ENCODE results near the gene PSORS1C1.
A peak's percentile ranks its signal among the peaks of the same experiment; 100 is the strongest.

Gene PSORS1C1

DNA sequence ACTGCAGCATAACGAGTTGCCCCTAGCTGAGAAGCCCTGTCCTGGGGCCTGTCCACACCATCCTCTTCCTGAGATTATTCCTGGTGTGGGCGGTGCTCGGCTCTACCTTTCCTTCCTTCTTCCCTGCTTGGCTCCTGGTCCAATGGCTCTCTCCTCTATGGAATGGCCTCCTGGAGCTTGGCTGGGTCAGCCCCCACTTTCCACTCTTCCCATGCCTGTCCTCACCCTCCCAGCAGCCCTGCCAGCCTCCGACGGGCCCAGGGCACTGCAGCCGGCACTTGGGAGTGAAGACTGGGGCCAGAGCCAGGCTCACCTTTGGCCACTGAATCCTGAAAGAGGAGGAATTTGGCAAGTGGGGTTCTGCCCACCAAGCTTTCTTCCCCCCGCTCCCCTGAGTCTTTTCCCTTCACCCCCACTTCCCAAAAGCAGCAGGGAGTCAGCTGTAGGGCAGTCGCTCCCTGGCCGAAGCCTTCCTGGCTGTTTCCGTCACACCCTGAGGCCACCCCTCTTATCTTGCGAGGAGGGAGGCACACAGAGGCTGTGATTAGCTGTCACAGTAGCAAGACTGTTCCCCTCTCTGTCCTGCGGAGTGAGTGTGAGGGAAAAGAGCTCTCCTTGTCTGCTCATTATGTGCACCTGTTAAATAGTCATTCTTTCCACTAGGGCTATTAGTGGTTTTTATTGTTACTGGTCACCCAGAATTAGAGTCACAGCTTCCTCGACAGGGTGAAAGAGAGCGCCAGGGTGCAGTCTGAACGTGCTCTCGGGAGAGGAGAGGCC lies 12.0 kb downstream of the PSORS1C1 start:
- no peak for DNase-seq (ENCODE audit: low read depth in 3 of 3)

GRCh38 chr6:31128093-31128676 lies 13.6 kb downstream of the PSORS1C1 start:
- DNase-seq (ENCODE audit: low read depth in 3 of 3) = peak; percentile 41 to 61 (median 49)

- no peak for DNase-seq (ENCODE audit: low read depth in 3 of 3)
Observed at GRCh38 chr6:31129130-31129529, 14.5 kb downstream of the PSORS1C1 start.

GRCh38 chr6:31130751-31131150 lies 16.2 kb downstream of the PSORS1C1 start:
- DNase-seq (ENCODE audit: low read depth in 3 of 3) = no peak

- no peak for DNase-seq (ENCODE audit: low read depth in 3 of 3)
Observed at GRCh38 chr6:31131595-31131994, 17.0 kb downstream of the PSORS1C1 start.

- no peak for DNase-seq (ENCODE audit: low read depth in 3 of 3)
Observed at GRCh38 chr6:31132806-31133205, 18.2 kb downstream of the PSORS1C1 start.

GRCh38 chr6:31135710-31136109 lies 21.1 kb downstream of the PSORS1C1 start:
- DNase-seq (ENCODE audit: low read depth in 3 of 3) = no peak

- no peak for DNase-seq (ENCODE audit: low read depth in 3 of 3)
Observed at GRCh38 chr6:31138982-31139381, 24.4 kb downstream of the PSORS1C1 start, which contains the start of gene PSORS1C2. Gene PSORS1C2 (minus strand): TSS chr6:31139066. CDS start chr6:31139026, 40 bp downstream.

GRCh38 chr6:31139599-31139998 lies 25.0 kb downstream of the PSORS1C1 start:
- no peak for DNase-seq (ENCODE audit: low read depth in 3 of 3)

DNA sequence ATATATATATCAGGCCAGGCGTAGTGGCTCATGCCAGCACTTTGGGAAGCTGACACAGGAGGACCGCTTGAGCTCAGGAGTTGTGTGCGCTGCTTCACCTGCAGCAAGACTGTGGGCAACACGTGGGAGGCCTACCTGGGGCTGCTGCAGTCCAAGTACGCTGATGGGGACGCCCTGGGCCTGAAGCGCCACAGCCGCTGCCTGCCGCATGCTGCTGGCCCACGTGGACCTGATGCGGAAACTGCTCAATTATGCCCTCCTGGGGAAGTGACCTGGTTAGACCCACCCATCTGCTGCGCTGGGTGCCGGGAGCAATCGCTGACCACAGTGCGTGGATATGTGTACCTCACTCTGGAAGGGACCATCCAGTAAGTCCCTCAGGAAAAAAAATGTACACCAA lies 26.0 kb downstream of the PSORS1C1 start:
- no peak for DNase-seq (ENCODE audit: low read depth in 3 of 3)

GRCh38 chr6:31142361-31142761 lies 27.8 kb downstream of the PSORS1C1 start:
- DNase-seq (ENCODE audit: low read depth in 3 of 3) = no peak

GRCh38 chr6:31143148-31143547 lies 28.5 kb downstream of the PSORS1C1 start:
- DNase-seq (ENCODE audit: low read depth in 3 of 3) = no peak

GRCh38 chr6:31144296-31144969 lies 29.8 kb downstream of the PSORS1C1 start:
- no peak for DNase-seq (ENCODE audit: low read depth in 3 of 3)

GRCh38 chr6:31144970-31145340 lies 30.4 kb downstream of the PSORS1C1 start:
- DNase-seq (ENCODE audit: low read depth in 3 of 3) = no peak

DNA sequence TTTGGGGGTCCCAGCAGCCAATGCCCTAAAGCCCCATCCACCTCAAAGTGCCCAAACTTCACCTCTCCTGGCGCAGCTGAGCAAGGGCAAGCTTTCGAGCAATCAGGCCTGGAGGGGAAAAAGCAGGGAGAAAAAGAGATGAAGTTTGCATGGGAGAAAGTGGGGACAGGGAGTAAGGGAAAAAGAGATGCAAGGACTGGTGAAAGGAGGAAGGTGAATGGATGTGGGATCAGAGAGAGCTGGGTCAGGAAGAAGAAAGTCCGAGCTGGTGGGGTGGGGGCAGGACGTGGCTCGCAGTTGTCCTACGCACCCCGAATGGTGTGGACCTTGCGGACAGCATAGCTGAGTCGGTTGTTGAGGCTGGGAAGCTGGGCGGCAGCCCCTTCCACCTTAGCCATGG lies 30.8 kb downstream of the PSORS1C1 start:
- no peak for DNase-seq (ENCODE audit: low read depth in 3 of 3)

DNA sequence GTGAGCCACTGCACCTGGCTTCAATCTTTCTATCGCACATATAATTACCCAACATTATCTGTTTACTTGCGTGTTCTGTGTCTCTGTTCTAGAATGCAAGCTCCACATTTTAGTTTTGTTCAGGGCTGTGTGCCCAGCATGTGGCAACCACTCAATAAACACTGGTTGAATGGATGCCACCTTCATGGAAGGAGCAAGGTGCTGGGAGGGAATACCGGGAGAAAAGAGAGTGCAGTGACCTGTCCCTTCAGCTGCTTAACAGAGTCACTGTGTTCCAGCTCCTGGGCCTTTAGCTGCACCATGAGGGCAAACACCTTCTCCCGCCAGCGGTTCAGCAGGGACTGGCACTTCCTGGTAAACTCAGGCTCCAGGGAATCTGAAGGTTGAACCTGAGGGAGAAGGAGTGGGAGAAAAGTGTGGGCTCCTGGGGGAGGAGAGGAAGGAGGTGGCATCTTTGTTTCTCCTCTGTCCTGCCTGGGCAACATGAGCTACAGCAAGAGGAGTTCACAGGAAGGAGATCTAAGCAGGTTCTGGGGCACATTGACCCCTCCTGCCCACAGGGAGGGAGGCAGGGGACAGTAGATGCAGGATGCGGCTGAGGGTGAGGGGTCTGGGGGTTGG lies 35.3 kb downstream of the PSORS1C1 start:
- no peak for DNase-seq (ENCODE audit: low read depth in 3 of 3)

GRCh38 chr6:31152781-31153180 lies 38.2 kb downstream of the PSORS1C1 start:
- no peak for DNase-seq (ENCODE audit: low read depth in 3 of 3)

GRCh38 chr6:31154436-31154835 lies 39.8 kb downstream of the PSORS1C1 start:
- DNase-seq (ENCODE audit: low read depth in 3 of 3) = no peak

DNA sequence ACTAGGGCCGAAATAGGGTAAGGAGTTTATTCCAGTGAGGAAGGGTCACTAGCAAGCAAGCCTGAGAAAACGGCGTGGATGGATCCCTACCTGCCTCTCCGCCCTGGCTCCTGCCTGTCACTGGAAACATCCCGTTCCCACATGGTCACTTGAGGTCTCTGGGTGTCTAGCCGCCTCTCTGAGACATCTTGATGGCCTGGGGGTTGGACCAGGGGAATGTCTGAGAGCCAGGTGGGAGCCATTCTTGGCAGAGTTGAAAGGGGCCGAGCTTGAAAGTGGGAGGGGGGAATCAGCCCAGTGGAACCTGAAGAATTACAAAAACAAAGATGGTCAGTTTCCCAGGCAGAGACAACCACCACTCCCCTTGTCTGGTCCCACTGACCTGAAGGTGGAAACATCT lies 42.0 kb downstream of the PSORS1C1 start:
- DNase-seq (ENCODE audit: low read depth in 3 of 3) = no peak

GRCh38 chr6:31157513-31158139 lies 43.0 kb downstream of the PSORS1C1 start, which contains the start of gene CCHCR1:
Gene CCHCR1 (minus strand): TSS chr6:31157802. CDS start chr6:31157600, 202 bp downstream.
- no peak for DNase-seq (ENCODE audit: low read depth in 3 of 3)

GRCh38 chr6:31158140-31158862 lies 43.7 kb downstream of the PSORS1C1 start, which contains the start of gene TCF19:
Gene TCF19 (plus strand): TSS chr6:31158589. CDS start chr6:31159470, 881 bp downstream.
- peak; percentile 97 to 100 (median 99) for DNase-seq (ENCODE audit: low read depth in 3 of 3)

All from stimulated activated CD4-positive, alpha-beta T cell treated with anti-CD3 and anti-CD28 coated beads, TNF-alpha, amount 100 ng/mL, for 4 hours (primary cell).